ENCODE results near the gene ARF4. TPM values are rescaled to one million over a fixed set of nuclear protein-coding genes. Genes with fewer than 3 reads are reported as not detected.
A peak's percentile ranks its signal among the peaks of the same experiment; 100 is the strongest.

ARF4 gene
- total RNA-seq, 1 donor from 2014 or later = 161 TPM

- Mint-ChIP-seq H3K27ac (ENCODE audit: unreplicated experiment) (no peak overlapping the region), H3K4me3 (ENCODE audit: unreplicated experiment) (no peak overlapping the region), H3K4me1 (ENCODE audit: unreplicated experiment) (no peaks in the 10 kb centered on the region), H3K9me3 (ENCODE audit: unreplicated experiment) (peaks cover 5% of the 10 kb centered on the region), H3K36me3 (ENCODE audit: low read depth, unreplicated experiment) (peaks cover 31% of the 10 kb centered on the region), H3K27me3 (ENCODE audit: unreplicated experiment) (no peaks in the 10 kb centered on the region)
- DNase-seq (ENCODE audit: low spot score) = no peak
- TF ChIP-seq, protein P1, sequence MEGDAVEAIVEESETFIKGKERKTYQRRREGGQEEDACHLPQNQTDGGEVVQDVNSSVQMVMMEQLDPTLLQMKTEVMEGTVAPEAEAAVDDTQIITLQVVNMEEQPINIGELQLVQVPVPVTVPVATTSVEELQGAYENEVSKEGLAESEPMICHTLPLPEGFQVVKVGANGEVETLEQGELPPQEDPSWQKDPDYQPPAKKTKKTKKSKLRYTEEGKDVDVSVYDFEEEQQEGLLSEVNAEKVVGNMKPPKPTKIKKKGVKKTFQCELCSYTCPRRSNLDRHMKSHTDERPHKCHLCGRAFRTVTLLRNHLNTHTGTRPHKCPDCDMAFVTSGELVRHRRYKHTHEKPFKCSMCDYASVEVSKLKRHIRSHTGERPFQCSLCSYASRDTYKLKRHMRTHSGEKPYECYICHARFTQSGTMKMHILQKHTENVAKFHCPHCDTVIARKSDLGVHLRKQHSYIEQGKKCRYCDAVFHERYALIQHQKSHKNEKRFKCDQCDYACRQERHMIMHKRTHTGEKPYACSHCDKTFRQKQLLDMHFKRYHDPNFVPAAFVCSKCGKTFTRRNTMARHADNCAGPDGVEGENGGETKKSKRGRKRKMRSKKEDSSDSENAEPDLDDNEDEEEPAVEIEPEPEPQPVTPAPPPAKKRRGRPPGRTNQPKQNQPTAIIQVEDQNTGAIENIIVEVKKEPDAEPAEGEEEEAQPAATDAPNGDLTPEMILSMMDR (IDR thresholded peaks at IDR 0.05; ENCODE audit: unreplicated experiment) = no peak
Observed at GRCh38 chr3:57605683-57606082, 8.5 kb upstream of the ARF4 start.

DNA sequence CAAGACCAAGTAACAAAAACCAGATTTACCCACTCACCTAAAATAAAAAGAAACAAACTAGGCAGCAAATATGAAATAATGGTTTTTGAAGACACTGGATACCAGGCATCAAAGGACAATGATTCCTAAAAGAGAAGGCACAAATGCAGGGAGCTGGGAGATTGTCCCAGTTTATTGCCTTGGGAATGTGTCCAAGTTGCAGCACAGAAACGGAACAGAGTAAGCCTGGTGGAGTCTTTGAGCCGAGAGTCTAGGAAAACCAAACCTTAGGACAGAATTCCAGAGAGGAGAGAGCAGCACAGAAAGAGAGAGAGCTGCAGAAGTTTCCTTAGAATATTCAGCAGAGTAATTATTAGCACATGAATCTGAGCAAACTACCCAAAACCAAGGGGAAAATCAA is 7.8 kb upstream of the ARF4 start:
- TF ChIP-seq, protein P1 (IDR thresholded peaks at IDR 0.05; ENCODE audit: unreplicated experiment) = no peak
- peaks cover 26% of the 10 kb centered on the region for H3K36me3 Mint-ChIP-seq (ENCODE audit: low read depth, unreplicated experiment)

GRCh38 chr3:57600195-57600594 is 3.1 kb upstream of the ARF4 start:
- Mint-ChIP-seq H3K9me3 (ENCODE audit: unreplicated experiment) (no peaks in the 10 kb centered on the region), H3K4me1 (ENCODE audit: unreplicated experiment) (peaks cover 13% of the 10 kb centered on the region), H3K36me3 (ENCODE audit: low read depth, unreplicated experiment) (peaks cover 4% of the 10 kb centered on the region), H3K27me3 (ENCODE audit: unreplicated experiment) (peaks cover 15% of the 10 kb centered on the region), H3K4me3 (ENCODE audit: unreplicated experiment) (no peak overlapping the region), H3K27ac (ENCODE audit: unreplicated experiment) (no peak overlapping the region)
- TF ChIP-seq, protein P1 (IDR thresholded peaks at IDR 0.05; ENCODE audit: unreplicated experiment) = no peak
- no peak for DNase-seq (ENCODE audit: low spot score)

More for the DNA sequence above, 7.8 kb upstream of the ARF4 start:
- no peaks in the 10 kb centered on the region for H3K4me1 Mint-ChIP-seq (ENCODE audit: unreplicated experiment)
- H3K27ac Mint-ChIP-seq (ENCODE audit: unreplicated experiment) = no peak overlapping the region
- no peak overlapping the region for H3K4me3 Mint-ChIP-seq (ENCODE audit: unreplicated experiment)
- peaks cover 5% of the 10 kb centered on the region for H3K9me3 Mint-ChIP-seq (ENCODE audit: unreplicated experiment)
- DNase-seq (ENCODE audit: low spot score) = no peak
- H3K27me3 Mint-ChIP-seq (ENCODE audit: unreplicated experiment) = no peaks in the 10 kb centered on the region

GRCh38 chr3:57598765-57599360 is 1.7 kb upstream of the ARF4 start:
- DNase-seq (ENCODE audit: low spot score) = no peak
- Mint-ChIP-seq H3K27me3 (ENCODE audit: unreplicated experiment) (peaks cover 15% of the 10 kb centered on the region), H3K9me3 (ENCODE audit: unreplicated experiment) (no peaks in the 10 kb centered on the region), H3K36me3 (ENCODE audit: low read depth, unreplicated experiment) (peaks cover 4% of the 10 kb centered on the region), H3K27ac (ENCODE audit: unreplicated experiment) (peak overlapping the region; percentile 99), H3K4me1 (ENCODE audit: unreplicated experiment) (peaks cover 23% of the 10 kb centered on the region), H3K4me3 (ENCODE audit: unreplicated experiment) (peak overlapping the region; percentile 83)
- TF ChIP-seq, protein P1 (IDR thresholded peaks at IDR 0.05; ENCODE audit: unreplicated experiment) = no peak

GRCh38 chr3:57596495-57597126 is 533 bp downstream of the ARF4 start:
- peak overlapping the region; percentile 99 for H3K27ac Mint-ChIP-seq (ENCODE audit: unreplicated experiment)
- TF ChIP-seq, protein P1 (IDR thresholded peaks at IDR 0.05; ENCODE audit: unreplicated experiment) = no peak
- no peaks in the 10 kb centered on the region for H3K36me3 Mint-ChIP-seq (ENCODE audit: low read depth, unreplicated experiment)
- peaks cover 28% of the 10 kb centered on the region for H3K4me1 Mint-ChIP-seq (ENCODE audit: unreplicated experiment)
- peak overlapping the region; percentile 98 for H3K4me3 Mint-ChIP-seq (ENCODE audit: unreplicated experiment)
- no peaks in the 10 kb centered on the region for H3K9me3 Mint-ChIP-seq (ENCODE audit: unreplicated experiment)
- H3K27me3 Mint-ChIP-seq (ENCODE audit: unreplicated experiment) = peaks cover 15% of the 10 kb centered on the region
- DNase-seq (ENCODE audit: low spot score) = peak; percentile 62

All from endothelial cell (in vitro differentiated cells).